Psoas muscle (tissue), 8 donors: Measurements from ENCODE around the gene KLF13. TPM values are rescaled to one million over a fixed set of nuclear protein-coding genes. Genes with fewer than 3 reads are reported as not detected.

ENCODE experiments used
- ATAC-seq, 4 donors: fragments of 200-7000 bp; cut with Tn5 transposase; one replicate each; pipeline ENCODE4 v1.9.1; 2020; ENCODE audit warnings: moderate library complexity in 3 of 4, mild to moderate bottlenecking in 2 of 4
- DNase-seq, 2 donors: peaks; one replicate each; pipeline ENCODE4 v3.0.0-alpha.2; 2020
- H3K27ac ChIP-seq: fragments of 200-600 bp; one replicate; pipeline ENCODE4 v1.8.0; 2022
- H3K27me3 ChIP-seq, 3 donors: fragments of 200-600 bp in 1 of 3; one replicate each; pipeline versions ENCODE4 v1.6.1 to v1.8.0; 2013 to 2022; ENCODE audit warnings: low read length in 2 of 3, mild to moderate bottlenecking in 2 of 3, moderate library complexity in 1 of 3; ENCODE audit not compliant: insufficient read depth in 3 of 3
- H3K36me3 ChIP-seq, 2 donors: fragments of 200-600 bp in 1 of 2; one replicate each; pipeline versions ENCODE4 v1.6.1 to v1.8.0; 2013 to 2022; ENCODE audit warnings: low read depth in 1 of 2, mild to moderate bottlenecking in 1 of 2, moderate library complexity in 1 of 2; ENCODE audit not compliant: insufficient read depth in 1 of 2
- H3K4me1 ChIP-seq: fragments of 200-600 bp; one replicate; pipeline ENCODE4 v1.8.0; 2022
- H3K4me3 ChIP-seq: fragments of 200-600 bp; one replicate; pipeline ENCODE4 v1.8.0; 2022; ENCODE audit warnings: mild to moderate bottlenecking
- H3K9me3 ChIP-seq: fragments of 200-600 bp; one replicate; pipeline ENCODE4 v1.8.0; 2022
- CTCF ChIP-seq: fragments of 200-600 bp; IDR thresholded peaks from one replicate; pipeline ENCODE4 v1.8.0; 2022; ENCODE audit warnings: antibody characterized with exemption
- WGBS, 3 donors: extraction: QIAGEN DNeasy Blood & Tissue Kit; methylation state at CpG; one replicate each; pipeline versions ENCODE4 v1.1.6 to v1.1.7; 2013; 5-methylcytosine and 5-hydroxymethylcytosine counted together
- intact Hi-C, 2 donors: fragments of 100-400 bp; cut with DNase I; formaldehyde crosslinking; loops; one replicate each; pipeline versions ENCODE4 v1.11.0 to v1.14.2; 2022
- polyA plus RNA-seq, 3 donors: library from polyadenylated mRNA; stranded (reverse); fragments of 200-250 nt; gene quantifications; one replicate each; pipeline ENCODE4 v1.2.3, GENCODE V29; 2013
- total RNA-seq, 4 donors: library from RNA; stranded (reverse); fragmentation: NEBNext Ultra II Directional in 2 of 4; extraction: Animal tissue kit (Norgen Biotek cat#: 25700) in 2 of 4; gene quantifications; one replicate each; pipeline versions ENCODE4 v1.2.1 to v1.2.4, GENCODE V29; 2021 to 2023
- donor health status: healthy with polysubstance abuse.
- donor health status: DM: no; HTN: no; CAD: no; lungs with moderate emphysema.
- donor health status: Bipolar disorder and iron deficiency.
- donor health status: healthy.
- donor health status: DM: yes; HTN: yes; CAD: no.
- donor health status: DM: no; HTN: no; CAD: no.
- donor health status: DM: no; HTN: no; CAD: no.
- donor health status: DM: yes; HTN: yes; CAD: no.

Gene KLF13
- total and polyA plus RNA-seq, 7 donors = 11.9 to 45.6 (median 24.5) TPM

- peak; percentile 56 to 81 for DNase-seq
- 1% methylated on average over 52 to 105 of the region's 108 CpGs for WGBS, 3 donors
- ATAC-seq = peak in 3 of 4 donors; percentile 1 to 15 (median 5)
Measured at GRCh38 chr15:31327669-31328427, 1.2 kb downstream of the KLF13 start.

GRCh38 chr15:31328428-31328968, 1.9 kb downstream of the KLF13 start:
- intact Hi-C loops = loop anchor here in 1 of 2 donors (5.0 kb wide), 2 partner anchors 64 to 336 kb away; partner anchors contain the start of gene MTMR10
- 5 to 11% (median 10%) methylated on average over 34 to 35 of the region's 35 CpGs for WGBS, 3 donors
- DNase-seq (no peak), ATAC-seq (no peak)
- TF ChIP-seq CTCF = no peak
- Histone ChIP-seq H3K4me1 (peaks cover 53% of the 10 kb centered on the region), H3K27me3 (no peaks in the 10 kb centered on the region), H3K4me3 (peak overlapping the region; percentile 79), H3K36me3 (no peaks in the 10 kb centered on the region), H3K27ac (peak overlapping the region; percentile 97), H3K9me3 (no peaks in the 10 kb centered on the region)

More at GRCh38 chr15:31327669-31328427, 1.2 kb downstream of the KLF13 start:
- TF ChIP-seq CTCF = peak; percentile 15
- Histone ChIP-seq H3K4me1 (peaks cover 46% of the 10 kb centered on the region), H3K9me3 (no peaks in the 10 kb centered on the region), H3K4me3 (peak overlapping the region; percentile 79), H3K27me3 (no peaks in the 10 kb centered on the region), H3K36me3 (no peaks in the 10 kb centered on the region), H3K27ac (peak overlapping the region; percentile 97)
- intact Hi-C loops = loop anchor here (2.0 to 5.0 kb wide), 3 partner anchors 64 to 336 kb away; partner anchors contain the start of gene MTMR10 (in 1 of the 2)

GRCh38 chr15:31328969-31329639, 2.5 kb downstream of the KLF13 start:
- peaks cover 57% of the 10 kb centered on the region for H3K4me1 ChIP-seq
- no peak for TF ChIP-seq CTCF
- 35 to 50% (median 38%) methylated on average over 28 to 29 of the region's 29 CpGs for WGBS, 3 donors
- H3K36me3 ChIP-seq = no peaks in the 10 kb centered on the region
- H3K27me3 ChIP-seq = no peaks in the 10 kb centered on the region
- H3K9me3 ChIP-seq = no peaks in the 10 kb centered on the region
- H3K27ac ChIP-seq = peak overlapping the region; percentile 97
- intact Hi-C loops = loop anchor here in 1 of 2 donors (5.0 kb wide), 2 partner anchors 63 to 337 kb away; partner anchors contain the start of gene MTMR10
- no peak for ATAC-seq
- peak in 1 of 2 donors; percentile 60 for DNase-seq
- peak overlapping the region; percentile 79 for H3K4me3 ChIP-seq

- 53 to 66% (median 57%) methylated on average over 15 of the region's 15 CpGs for WGBS, 3 donors
- H3K27ac ChIP-seq = peak overlapping the region; percentile 97
- no peaks in the 10 kb centered on the region for H3K9me3 ChIP-seq
- intact Hi-C loops = loop anchor here in 1 of 2 donors (5.0 kb wide), 2 partner anchors 63 to 337 kb away; partner anchors contain the start of gene MTMR10
- H3K27me3 ChIP-seq = no peaks in the 10 kb centered on the region
- DNase-seq (peak in 1 of 2 donors; percentile 52), ATAC-seq (no peak)
- H3K36me3 ChIP-seq = no peaks in the 10 kb centered on the region
- H3K4me3 ChIP-seq = peak overlapping the region; percentile 79
- no peak for TF ChIP-seq CTCF
- H3K4me1 ChIP-seq = peaks cover 56% of the 10 kb centered on the region
Measured at GRCh38 chr15:31329640-31330010, 3.0 kb downstream of the KLF13 start.
